ENCODE results near the gene CD3G.

- TF ChIP-seq, protein P1, sequence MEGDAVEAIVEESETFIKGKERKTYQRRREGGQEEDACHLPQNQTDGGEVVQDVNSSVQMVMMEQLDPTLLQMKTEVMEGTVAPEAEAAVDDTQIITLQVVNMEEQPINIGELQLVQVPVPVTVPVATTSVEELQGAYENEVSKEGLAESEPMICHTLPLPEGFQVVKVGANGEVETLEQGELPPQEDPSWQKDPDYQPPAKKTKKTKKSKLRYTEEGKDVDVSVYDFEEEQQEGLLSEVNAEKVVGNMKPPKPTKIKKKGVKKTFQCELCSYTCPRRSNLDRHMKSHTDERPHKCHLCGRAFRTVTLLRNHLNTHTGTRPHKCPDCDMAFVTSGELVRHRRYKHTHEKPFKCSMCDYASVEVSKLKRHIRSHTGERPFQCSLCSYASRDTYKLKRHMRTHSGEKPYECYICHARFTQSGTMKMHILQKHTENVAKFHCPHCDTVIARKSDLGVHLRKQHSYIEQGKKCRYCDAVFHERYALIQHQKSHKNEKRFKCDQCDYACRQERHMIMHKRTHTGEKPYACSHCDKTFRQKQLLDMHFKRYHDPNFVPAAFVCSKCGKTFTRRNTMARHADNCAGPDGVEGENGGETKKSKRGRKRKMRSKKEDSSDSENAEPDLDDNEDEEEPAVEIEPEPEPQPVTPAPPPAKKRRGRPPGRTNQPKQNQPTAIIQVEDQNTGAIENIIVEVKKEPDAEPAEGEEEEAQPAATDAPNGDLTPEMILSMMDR (IDR thresholded peaks at IDR 0.05): no peak
- TF ChIP-seq EZH2 (IDR thresholded peaks at IDR 0.05; ENCODE audit: borderline replicate concordance, insufficient read depth, low read depth, low read length, poor library complexity, severe bottlenecking): no peak
These were observed 18.9 kb upstream of the CD3G start for GRCh38 chr11:118325283-118325682.

Measured in B cell (primary cell).